PC-9 (cell line): Measurements from ENCODE around the gene HNRNPM. TPM values are rescaled to one million over a fixed set of nuclear protein-coding genes. Genes with fewer than 3 reads are reported as not detected.

Experiments
- BruUV-seq: library from RNA; stranded (reverse); fragments of 400-500 nt; replicated peaks from 2 replicates; lab custom pipeline; 2021; lab: Mats Ljungman, UMichigan
- CTCF ChIA-PET: fragments of 300-600 bp; sonication (Branson Sonifier 250); formaldehyde crosslinking; loops from one replicate; lab custom pipeline; 2022; ENCODE audit warnings: antibody characterized with exemption; lab: Charles Lee
- POLR2A ChIA-PET: fragments of 300-600 bp; sonication (Branson Sonifier 250); formaldehyde crosslinking; loops from one replicate; lab custom pipeline; 2022; ENCODE audit warnings: antibody characterized with exemption; ENCODE audit not compliant: unreplicated experiment; lab: Charles Lee
- DNase-seq, 2 experiments: peaks; one replicate each; pipeline versions ENCODE4 v3.0.0 to v3.0.0-alpha.2; 2015 to 2022; ENCODE audit warnings: mixed read lengths in 1 of 2
- H2AFZ ChIP-seq: fragments of 200-600 bp; sonication (generic); 2 replicates; pipeline ENCODE4 v1.8.1; 2017; ENCODE audit warnings: antibody characterized with exemption
- H3F3A ChIP-seq: fragments of 200-600 bp; sonication (generic); 2 replicates; pipeline ENCODE4 v1.8.1; 2017; ENCODE audit warnings: antibody characterized with exemption, mild to moderate bottlenecking, low read depth; ENCODE audit not compliant: insufficient read depth
- H3K27ac ChIP-seq: fragments of 200-600 bp; sonication (generic); 2 replicates; pipeline ENCODE4 v1.6.1; 2016; ENCODE audit warnings: mixed run types
- H3K27me3 ChIP-seq: fragments of 200-600 bp; sonication (generic); 2 replicates; pipeline ENCODE4 v1.6.1; 2016; ENCODE audit warnings: low read depth, mixed run types; ENCODE audit not compliant: insufficient read depth
- H3K36me3 ChIP-seq: fragments of 200-600 bp; sonication (generic); 2 replicates; pipeline ENCODE4 v1.6.1; 2016; ENCODE audit warnings: low read depth, mixed run types
- H3K4me1 ChIP-seq: fragments of 200-600 bp; sonication (generic); replicated peaks from 2 replicates; pipeline ENCODE4 v1.6.1; 2016; ENCODE audit warnings: mixed run types; ENCODE audit not compliant: insufficient read depth
- H3K4me2 ChIP-seq: fragments of 200-600 bp; sonication (generic); 2 replicates; pipeline ENCODE4 v1.6.1; 2017; ENCODE audit warnings: mixed run types
- H3K4me3 ChIP-seq: fragments of 200-600 bp; sonication (generic); 2 replicates; pipeline ENCODE4 v1.6.1; 2016; ENCODE audit warnings: mixed run types
- H3K79me2 ChIP-seq: fragments of 200-600 bp; sonication (generic); 2 replicates; pipeline ENCODE4 v1.6.1; 2017; ENCODE audit warnings: low read depth, mixed run types
- H3K9me2 ChIP-seq: fragments of 200-600 bp; sonication (generic); 2 replicates; pipeline ENCODE4 v1.8.1; 2017; ENCODE audit warnings: mild to moderate bottlenecking; ENCODE audit not compliant: insufficient read depth
- H3K9me3 ChIP-seq: fragments of 200-600 bp; sonication (generic); 2 replicates; pipeline ENCODE4 v1.8.1; 2016; ENCODE audit warnings: low read depth; ENCODE audit not compliant: insufficient read depth
- H4K20me1 ChIP-seq: fragments of 200-600 bp; sonication (generic); 2 replicates; pipeline ENCODE4 v1.8.1; 2017; ENCODE audit not compliant: insufficient read depth
- CTCF ChIP-seq: fragments of 200-600 bp; sonication (generic); conservative IDR thresholded peaks from 2 replicates; pipeline ENCODE4 v1.6.1; 2017; ENCODE audit warnings: mixed run types, antibody characterized with exemption, mild to moderate bottlenecking, moderate library complexity
- EZH2 ChIP-seq: fragments of 200-600 bp; sonication (generic); IDR thresholded peaks from 2 replicates; pipeline ENCODE4 v1.8.0; 2017; ENCODE audit warnings: antibody characterized with exemption, low read depth
- intact Hi-C: fragments of 100-400 bp; cut with micrococcal nuclease; formaldehyde crosslinking; loops from one replicate; pipeline ENCODE4 v1.10.0; 2022; ENCODE audit not compliant: unreplicated experiment
- total RNA-seq: library from RNA; stranded (reverse); gene quantifications from 2 replicates; pipeline ENCODE4 v1.2.3, GENCODE V29; 2021

HNRNPM gene
- total RNA-seq, 1 experiment from 2014 or later: 239 TPM

GRCh38 chr19:8487137-8487851 lies 42.5 kb downstream of the HNRNPM start:
- BruUV-seq: no TSS peak
- H3K9me2 ChIP-seq: no peaks in the 10 kb centered on the region
- TF ChIP-seq CTCF: no peak
- no peak for TF ChIP-seq EZH2
- H3K4me3 ChIP-seq: no peak overlapping the region
- ChIA-PET CTCF (interaction anchor here (0.6 kb wide), 1 partner anchor 10 kb away, joined by 13 read pairs; no protein-coding TSS in a partner anchor), POLR2A (no interaction called here)
- peaks cover 35% of the 10 kb centered on the region; the same call in 1 of the 2 replicates for H3F3A ChIP-seq
- no peaks in the 10 kb centered on the region for H3K4me1 ChIP-seq
- H3K36me3 ChIP-seq: peaks cover 33% of the 10 kb centered on the region
- H4K20me1 ChIP-seq: peaks cover 61% of the 10 kb centered on the region
- H3K9me3 ChIP-seq: no peaks in the 10 kb centered on the region
- no peak for DNase-seq
- H3K27me3 ChIP-seq: no peaks in the 10 kb centered on the region
- H2AFZ ChIP-seq: no peak overlapping the region
- peaks cover 28% of the 10 kb centered on the region for H3K79me2 ChIP-seq
- intact Hi-C loops: loop anchor here (10.0 kb wide), 1 partner anchor 72 kb away; the partner anchor contains the start of gene MARCHF2
- no peak overlapping the region for H3K27ac ChIP-seq
- no peak overlapping the region for H3K4me2 ChIP-seq

- TF ChIP-seq EZH2 (no peak), CTCF (no peak)
- intact Hi-C loops: loop anchor here (10.0 kb wide), 1 partner anchor 74 kb away; the partner anchor contains the start of gene MARCHF2
- CTCF ChIA-PET: no interaction called here
- Histone ChIP-seq H3K9me2 (no peaks in the 10 kb centered on the region), H3K4me1 (no peaks in the 10 kb centered on the region), H3F3A (peaks cover 39% of the 10 kb centered on the region; the same call in 1 of the 2 replicates), H4K20me1 (peaks cover 51% of the 10 kb centered on the region), H3K79me2 (peaks cover 18% of the 10 kb centered on the region), H3K9me3 (no peaks in the 10 kb centered on the region), H2AFZ (no peak overlapping the region), H3K27ac (no peak overlapping the region), H3K36me3 (peaks cover 28% of the 10 kb centered on the region), H3K4me3 (no peak overlapping the region), H3K27me3 (no peaks in the 10 kb centered on the region), H3K4me2 (no peak overlapping the region)
- no TSS peak for BruUV-seq
- DNase-seq: no peak
- POLR2A ChIA-PET: no interaction called here
These were observed 43.6 kb downstream of the HNRNPM start for GRCh38 chr19:8488365-8488764.

GRCh38 chr19:8489561-8490394 lies 45.0 kb downstream of the HNRNPM start:
- POLR2A ChIA-PET: no interaction called here
- Histone ChIP-seq H3K27me3 (no peaks in the 10 kb centered on the region), H3K27ac (no peak overlapping the region), H3K4me1 (no peaks in the 10 kb centered on the region), H3F3A (peaks cover 36% of the 10 kb centered on the region; the same call in 1 of the 2 replicates), H4K20me1 (peaks cover 43% of the 10 kb centered on the region), H2AFZ (no peak overlapping the region), H3K36me3 (peaks cover 16% of the 10 kb centered on the region), H3K9me2 (no peaks in the 10 kb centered on the region), H3K9me3 (no peaks in the 10 kb centered on the region), H3K4me2 (no peak overlapping the region), H3K79me2 (peaks cover 9% of the 10 kb centered on the region; the same call in 1 of the 2 replicates), H3K4me3 (no peak overlapping the region)
- intact Hi-C loops: loop anchor here (10.0 kb wide), 1 partner anchor 75 kb away; the partner anchor contains the start of gene MARCHF2
- TF ChIP-seq CTCF (no peak), EZH2 (no peak)
- DNase-seq: no peak
- BruUV-seq: no TSS peak
- CTCF ChIA-PET: no interaction called here
